Measurements from ENCODE around the gene RRN3.
"Not testable (repeated sequence)": the region's sequence is repeated elsewhere in the genome, so short reads cannot be mapped to it uniquely, and the experiment has no call there.

RRN3 gene

DNA sequence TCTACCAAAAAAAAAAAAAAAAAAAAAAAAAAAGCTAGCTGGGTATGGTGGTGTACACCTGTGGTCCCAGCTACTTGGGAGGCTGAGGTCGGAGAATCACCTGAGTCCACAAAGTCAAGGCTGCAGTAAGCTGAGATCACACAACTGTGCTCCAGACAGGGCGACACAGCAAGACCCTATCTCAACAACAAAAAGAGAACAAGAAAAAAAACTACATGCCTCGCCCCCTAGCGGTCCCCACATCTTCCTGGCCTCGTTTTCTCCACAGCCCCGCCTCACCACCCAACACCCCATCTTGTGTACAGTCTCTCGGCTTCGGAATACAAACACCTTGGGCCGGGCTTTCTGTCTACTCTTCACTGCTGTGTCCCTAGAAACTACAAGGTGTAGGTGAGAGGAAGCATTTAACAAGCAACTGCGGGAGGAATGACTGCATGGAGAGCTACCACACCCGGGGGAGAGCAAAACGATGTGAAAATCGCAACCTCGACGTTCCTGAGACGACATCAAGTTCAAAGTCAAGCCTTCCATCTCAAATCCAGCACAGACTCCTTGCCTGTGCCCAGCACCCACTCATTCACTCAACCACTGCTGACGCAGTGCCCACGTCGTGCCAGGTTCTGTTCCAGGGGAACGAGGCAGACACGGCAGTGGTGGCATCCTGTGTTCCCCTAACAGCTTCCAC is 47.2 kb downstream of the RRN3 start:
- TF ChIP-seq, protein P1, sequence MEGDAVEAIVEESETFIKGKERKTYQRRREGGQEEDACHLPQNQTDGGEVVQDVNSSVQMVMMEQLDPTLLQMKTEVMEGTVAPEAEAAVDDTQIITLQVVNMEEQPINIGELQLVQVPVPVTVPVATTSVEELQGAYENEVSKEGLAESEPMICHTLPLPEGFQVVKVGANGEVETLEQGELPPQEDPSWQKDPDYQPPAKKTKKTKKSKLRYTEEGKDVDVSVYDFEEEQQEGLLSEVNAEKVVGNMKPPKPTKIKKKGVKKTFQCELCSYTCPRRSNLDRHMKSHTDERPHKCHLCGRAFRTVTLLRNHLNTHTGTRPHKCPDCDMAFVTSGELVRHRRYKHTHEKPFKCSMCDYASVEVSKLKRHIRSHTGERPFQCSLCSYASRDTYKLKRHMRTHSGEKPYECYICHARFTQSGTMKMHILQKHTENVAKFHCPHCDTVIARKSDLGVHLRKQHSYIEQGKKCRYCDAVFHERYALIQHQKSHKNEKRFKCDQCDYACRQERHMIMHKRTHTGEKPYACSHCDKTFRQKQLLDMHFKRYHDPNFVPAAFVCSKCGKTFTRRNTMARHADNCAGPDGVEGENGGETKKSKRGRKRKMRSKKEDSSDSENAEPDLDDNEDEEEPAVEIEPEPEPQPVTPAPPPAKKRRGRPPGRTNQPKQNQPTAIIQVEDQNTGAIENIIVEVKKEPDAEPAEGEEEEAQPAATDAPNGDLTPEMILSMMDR (conservative IDR thresholded peaks at IDR 0.05; ENCODE audit: control insufficient read depth, insufficient read depth, low read depth, low read length), result no peak
- no peak for DNase-seq (ENCODE audit: low read depth)
- H3K4me3 ChIP-seq (ENCODE audit: control insufficient read depth, low read depth, low read length), result no peak overlapping the region

DNA sequence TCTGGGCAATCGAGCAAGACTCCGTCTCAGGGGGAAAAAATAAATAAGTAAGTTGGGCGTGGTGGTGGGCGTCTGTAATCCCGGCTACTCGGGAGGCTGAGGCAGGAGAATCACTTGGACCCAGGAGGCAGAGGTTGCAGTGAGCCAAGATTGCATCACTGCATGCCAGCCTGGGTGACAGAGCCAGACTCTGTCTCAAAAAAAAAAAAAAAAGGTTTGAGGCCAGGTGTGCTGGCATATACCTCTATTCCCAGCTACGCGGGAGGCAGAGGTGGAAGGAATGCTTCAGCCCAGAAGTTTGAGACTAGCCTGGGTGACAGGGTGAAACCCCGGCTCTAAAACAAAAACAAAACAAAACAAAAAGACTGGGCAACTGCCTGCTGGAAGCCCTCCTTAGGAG is 48.8 kb downstream of the RRN3 start:
- H3K4me3 ChIP-seq (ENCODE audit: control insufficient read depth, low read depth, low read length); DNase-seq (ENCODE audit: low read depth): not testable (repeated sequence)

DNA sequence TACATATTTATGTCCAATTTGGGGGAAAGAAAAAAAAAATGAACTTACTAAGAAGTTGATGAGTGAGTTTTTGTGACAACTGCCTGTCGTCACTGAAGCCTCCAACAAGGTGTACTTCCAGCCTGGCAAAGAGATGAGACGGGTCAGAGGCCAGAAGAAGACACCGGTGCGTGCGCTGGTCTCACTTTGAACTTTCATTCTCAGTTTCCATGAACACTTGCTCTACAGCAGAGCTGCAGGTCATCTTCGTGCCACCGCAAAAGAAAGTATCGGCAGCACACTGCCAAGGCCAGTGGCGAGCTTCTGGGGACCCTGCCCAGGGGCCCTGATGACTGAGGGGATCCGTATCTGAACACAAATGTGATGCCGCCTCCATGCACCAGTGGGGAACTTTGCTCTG is 49.8 kb downstream of the RRN3 start:
- TF ChIP-seq, protein P1 (conservative IDR thresholded peaks at IDR 0.05; ENCODE audit: control insufficient read depth, insufficient read depth, low read depth, low read length), result no peak
- H3K4me3 ChIP-seq (ENCODE audit: control insufficient read depth, low read depth, low read length), result no peak overlapping the region

DNA sequence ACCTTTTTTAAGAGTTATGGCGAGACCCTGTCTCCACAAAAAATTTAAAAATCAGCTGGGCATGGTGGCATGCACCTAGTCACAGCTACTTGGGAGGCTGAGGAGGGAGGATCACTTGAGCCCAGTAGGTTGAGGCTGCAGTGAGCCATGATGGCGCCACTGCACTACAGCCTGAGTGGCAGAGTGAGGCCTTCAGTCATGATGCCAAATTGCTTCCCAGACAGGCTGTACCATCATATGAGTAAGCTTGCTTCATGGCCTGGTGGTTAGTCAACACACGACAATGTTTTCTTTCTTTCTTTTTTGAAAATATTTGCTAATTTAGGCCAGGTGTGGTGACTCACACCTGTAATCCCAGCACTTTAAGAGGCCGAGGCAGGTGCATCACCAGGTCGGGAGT is 50.7 kb downstream of the RRN3 start:
- TF ChIP-seq, protein P1 (conservative IDR thresholded peaks at IDR 0.05; ENCODE audit: control insufficient read depth, insufficient read depth, low read depth, low read length), result no peak
- peak; percentile 45 for DNase-seq (ENCODE audit: low read depth)
- no peak overlapping the region for H3K4me3 ChIP-seq (ENCODE audit: control insufficient read depth, low read depth, low read length)

More for the DNA sequence above, 49.8 kb downstream of the RRN3 start:
- no peak for DNase-seq (ENCODE audit: low read depth)

DNA sequence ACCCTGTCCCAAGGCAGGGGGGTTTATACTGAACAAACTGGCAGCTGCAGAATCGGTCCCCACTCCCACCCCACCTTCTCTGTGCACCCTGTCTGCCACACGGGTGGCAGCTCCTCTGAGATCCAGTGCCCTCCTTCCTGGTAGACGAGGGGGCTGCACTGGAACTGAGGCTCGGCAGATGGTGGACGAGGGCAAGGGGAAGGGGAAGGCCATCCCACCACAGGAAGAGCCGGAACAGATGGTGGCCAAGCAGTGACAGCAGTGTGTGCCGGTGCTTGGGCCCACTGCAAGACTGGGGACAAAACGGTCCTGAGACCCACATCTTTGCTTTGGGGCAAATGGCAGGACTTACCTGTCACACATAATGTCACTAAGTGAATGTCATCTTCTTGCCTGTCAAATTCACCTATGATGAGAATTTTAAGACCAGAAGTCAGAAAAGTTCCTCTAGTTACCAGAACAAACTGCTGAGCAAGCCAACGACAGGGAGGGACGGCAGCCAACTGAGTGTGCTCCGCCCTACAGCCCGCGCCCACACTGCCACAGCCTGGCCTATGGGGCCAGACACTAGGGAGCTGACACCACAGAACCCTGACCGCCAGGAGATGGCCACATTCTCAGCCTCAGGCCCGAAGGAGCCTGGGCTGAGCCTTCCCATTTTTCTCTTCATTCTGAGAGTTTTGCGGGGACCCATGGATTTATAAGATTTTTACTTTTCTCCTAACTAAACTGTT is 52.6 kb downstream of the RRN3 start:
- TF ChIP-seq, protein P1 (conservative IDR thresholded peaks at IDR 0.05; ENCODE audit: control insufficient read depth, insufficient read depth, low read depth, low read length), result peak; percentile 16
- no peak overlapping the region for H3K4me3 ChIP-seq (ENCODE audit: control insufficient read depth, low read depth, low read length)
- DNase-seq (ENCODE audit: low read depth), result peak; percentile 80

DNA sequence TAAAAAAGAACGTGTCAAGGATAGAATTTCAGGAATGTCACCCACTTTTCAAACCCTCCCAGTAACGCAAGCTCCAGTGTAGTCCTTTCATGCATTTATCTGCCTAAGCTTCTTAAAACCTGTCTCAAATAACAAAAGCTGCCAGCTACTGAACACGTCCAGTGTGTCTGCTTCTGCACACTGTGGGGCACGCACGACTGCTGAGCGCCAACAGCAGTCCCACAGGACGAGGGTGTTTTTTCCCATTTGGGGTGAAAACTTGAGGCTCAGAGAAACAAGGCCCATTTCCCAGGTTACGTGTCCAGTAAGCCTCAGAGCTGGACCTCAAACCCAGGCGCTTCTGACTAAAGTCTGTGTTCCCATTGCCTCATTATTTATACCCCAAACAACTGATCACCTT is 55.4 kb downstream of the RRN3 start:
- DNase-seq (ENCODE audit: low read depth), result no peak
- TF ChIP-seq, protein P1 (conservative IDR thresholded peaks at IDR 0.05; ENCODE audit: control insufficient read depth, insufficient read depth, low read depth, low read length), result no peak
- H3K4me3 ChIP-seq (ENCODE audit: control insufficient read depth, low read depth, low read length), result no peak overlapping the region

DNA sequence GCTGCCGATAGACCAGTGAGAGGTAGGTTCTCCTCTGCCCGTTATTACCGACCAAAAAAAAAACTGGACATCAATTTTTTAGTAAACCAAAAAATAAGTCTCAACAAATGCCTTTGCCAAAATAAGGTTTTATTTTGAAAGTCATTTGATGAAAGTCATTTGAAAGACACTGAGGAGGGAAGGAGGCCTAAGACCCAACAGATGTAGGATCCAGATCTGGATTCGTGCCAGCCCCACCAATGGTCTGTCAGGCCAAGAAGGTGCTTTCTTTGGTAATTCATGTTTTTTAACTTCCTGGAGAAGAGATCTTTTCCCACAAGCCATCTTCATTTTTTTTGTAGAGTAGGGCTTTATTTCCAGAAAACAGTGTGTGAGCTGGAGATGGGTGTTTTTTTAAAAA is 56.3 kb downstream of the RRN3 start:
- no peak for DNase-seq (ENCODE audit: low read depth)
- TF ChIP-seq, protein P1 (conservative IDR thresholded peaks at IDR 0.05; ENCODE audit: control insufficient read depth, insufficient read depth, low read depth, low read length), result no peak
- no peak overlapping the region for H3K4me3 ChIP-seq (ENCODE audit: control insufficient read depth, low read depth, low read length)

Measured in fibroblast of mammary gland (primary cell).